ENCODE measurements around the gene CCL18.

- TF ChIP-seq POLR2A (IDR thresholded peaks at IDR 0.05; ENCODE audit: low read depth, low read length) (no peak), POLR2AphosphoS5 (IDR thresholded peaks at IDR 0.05; ENCODE audit: low read depth, low read length) (no peak)
These were observed 5.1 kb downstream of the CCL18 start for GRCh38 chr17:36069136-36069535.

All from GM12892 (cell line).